Endodermal cell (in vitro differentiated cells): ENCODE measurements around the gene CD300LF. TPM values are rescaled to one million over a fixed set of nuclear protein-coding genes. Genes with fewer than 3 reads are reported as not detected.

Source experiments
- DNase-seq: peaks from one replicate; pipeline ENCODE4 v3.0.0-alpha.2; 2017
- H3K27ac ChIP-seq: 2 replicates; pipeline ENCODE4 v1.5.1; 2013; ENCODE audit warnings: mild to moderate bottlenecking, low read depth, low read length, moderate library complexity
- H3K27me3 ChIP-seq: 2 replicates; pipeline ENCODE4 v1.6.1; 2013; ENCODE audit warnings: mild to moderate bottlenecking, low read length, moderate library complexity; ENCODE audit not compliant: insufficient read depth, control insufficient read depth, poor library complexity, severe bottlenecking
- H3K36me3 ChIP-seq: 2 replicates; pipeline ENCODE4 v1.7.0; 2013; ENCODE audit warnings: mild to moderate bottlenecking, low read length, moderate library complexity; ENCODE audit not compliant: control insufficient read depth, insufficient read depth
- H3K4me1 ChIP-seq: one replicate; pipeline ENCODE4 v1.7.0; 2013; ENCODE audit warnings: low read length; ENCODE audit not compliant: control insufficient read depth, insufficient read depth
- H3K4me3 ChIP-seq: 2 replicates; pipeline ENCODE4 v1.5.1; 2013; ENCODE audit warnings: mild to moderate bottlenecking, low read length, moderate library complexity
- H3K9ac ChIP-seq: 2 replicates; pipeline ENCODE4 v1.6.1; 2013; ENCODE audit warnings: mild to moderate bottlenecking, low read length, moderate library complexity; ENCODE audit not compliant: poor library complexity, severe bottlenecking; ENCODE audit errors: extremely low read depth
- H3K9me3 ChIP-seq: 2 replicates; pipeline ENCODE4 v1.6.1; 2013; ENCODE audit warnings: mild to moderate bottlenecking, low read length, moderate library complexity; ENCODE audit not compliant: control insufficient read depth
- H3K27ac Mint-ChIP-seq: 2 replicates; pipeline ENCODE4 v1.8.0; 2020; ENCODE audit warnings: mixed read lengths
- H3K27me3 Mint-ChIP-seq: 2 replicates; pipeline ENCODE4 v1.8.0; 2021; ENCODE audit warnings: mild to moderate bottlenecking, mixed read lengths; ENCODE audit not compliant: insufficient read depth
- H3K36me3 Mint-ChIP-seq: 2 replicates; pipeline ENCODE4 v1.8.0; 2020; ENCODE audit warnings: low read depth, mixed read lengths
- H3K4me1 Mint-ChIP-seq: 2 replicates; pipeline ENCODE4 v1.8.0; 2020; ENCODE audit warnings: mixed read lengths
- H3K4me3 Mint-ChIP-seq: 2 replicates; pipeline ENCODE4 v1.8.0; 2020; ENCODE audit warnings: mild to moderate bottlenecking, moderate library complexity, mixed read lengths
- H3K9me3 Mint-ChIP-seq: 2 replicates; pipeline ENCODE4 v1.8.0; 2020; ENCODE audit warnings: mild to moderate bottlenecking, mixed read lengths
- WGBS, 2 experiments: methylation state at CpG; one replicate each; pipeline versions ENCODE4 v1.1.5 to v1.1.7; 2013; ENCODE audit warnings: missing lambda C conversion rate in 2 of 2, mixed read lengths in 1 of 2; ENCODE audit not compliant: insufficient coverage in 1 of 2, insufficient read length in 1 of 2; 5-methylcytosine and 5-hydroxymethylcytosine counted together
- total RNA-seq, 2 donors: library from RNA; stranded (reverse); fragmentation: NEBNext Ultra II Directional in 1 of 2; extraction: Animal tissue kit (Norgen Biotek cat#: 25700) in 1 of 2; gene quantifications; 2 replicates in 1 of 2; 3 replicates in 1 of 2; pipeline ENCODE4 v1.2.1, GENCODE V29; 2021
- TF ChIP-seq, protein P1 (sequence below): fragments of 200-600 bp; sonication (generic); conservative IDR thresholded peaks from 2 replicates; pipeline ENCODE4 v1.5.0; 2021; ENCODE audit warnings: antibody characterized with exemption, mild to moderate bottlenecking

Gene CD300LF
- total RNA-seq, 2 donors from 2014 or later = not detected

DNA sequence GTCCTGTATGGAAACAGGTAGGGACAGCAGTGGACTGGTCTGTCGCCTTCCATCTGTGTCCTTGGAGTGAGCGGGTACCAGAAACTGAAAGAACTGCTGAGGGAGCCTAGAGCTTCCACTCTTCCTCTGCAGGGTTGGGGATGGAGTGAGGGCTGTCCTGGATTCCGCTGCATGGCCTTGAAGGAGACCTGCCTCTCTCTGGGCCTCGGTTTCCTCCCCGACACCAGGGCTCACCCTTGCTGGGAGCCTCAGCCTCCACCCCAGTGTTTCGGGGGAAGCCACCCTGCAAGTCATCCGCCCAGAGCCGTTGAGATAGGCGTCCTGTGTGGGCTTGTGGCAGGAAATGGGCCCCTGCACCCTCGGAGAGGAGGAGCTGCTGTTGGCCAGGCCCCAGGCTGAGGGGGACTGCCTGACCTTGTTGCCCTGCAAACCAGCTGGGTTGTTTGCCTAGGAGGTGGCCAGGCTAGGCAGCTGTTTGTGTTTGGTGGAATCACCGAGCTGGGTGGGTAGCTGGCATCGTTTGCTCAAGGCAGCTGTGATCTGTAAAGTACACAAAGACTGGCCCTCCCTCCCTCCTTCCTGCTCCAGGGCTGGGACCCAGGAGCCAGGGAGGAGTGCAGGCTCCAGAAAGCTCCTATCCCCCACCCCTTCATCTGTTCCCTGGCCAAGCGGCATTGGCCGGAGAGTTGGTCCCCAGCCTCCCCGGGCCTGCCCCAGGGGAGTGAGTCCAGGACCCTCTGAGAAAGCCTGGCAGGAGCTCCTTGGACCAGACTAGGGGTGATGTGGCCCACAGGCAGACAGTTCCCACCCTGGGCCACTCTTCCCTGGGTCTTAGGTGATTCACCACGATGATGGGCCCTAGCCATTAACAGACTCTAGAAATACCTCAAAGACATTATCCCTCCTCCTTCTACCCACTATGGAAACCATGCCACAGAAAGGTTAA is 25.6 kb upstream of the CD300LF start:
- Mint-ChIP-seq H3K27me3 (peaks cover 5% of the 10 kb centered on the region), H3K36me3 (no peaks in the 10 kb centered on the region), H3K27ac (no peak overlapping the region), H3K4me3 (peak overlapping the region; percentile 63), H3K9me3 (no peaks in the 10 kb centered on the region), H3K4me1 (peaks cover 20% of the 10 kb centered on the region)
- Histone ChIP-seq H3K4me3 (peak overlapping the region; percentile 75), H3K9me3 (no peaks in the 10 kb centered on the region), H3K27ac (no peak overlapping the region), H3K27me3 (peaks cover 15% of the 10 kb centered on the region), H3K36me3 (no peaks in the 10 kb centered on the region), H3K9ac (no peak overlapping the region), H3K4me1 (peaks cover 11% of the 10 kb centered on the region)
- TF ChIP-seq, protein P1, sequence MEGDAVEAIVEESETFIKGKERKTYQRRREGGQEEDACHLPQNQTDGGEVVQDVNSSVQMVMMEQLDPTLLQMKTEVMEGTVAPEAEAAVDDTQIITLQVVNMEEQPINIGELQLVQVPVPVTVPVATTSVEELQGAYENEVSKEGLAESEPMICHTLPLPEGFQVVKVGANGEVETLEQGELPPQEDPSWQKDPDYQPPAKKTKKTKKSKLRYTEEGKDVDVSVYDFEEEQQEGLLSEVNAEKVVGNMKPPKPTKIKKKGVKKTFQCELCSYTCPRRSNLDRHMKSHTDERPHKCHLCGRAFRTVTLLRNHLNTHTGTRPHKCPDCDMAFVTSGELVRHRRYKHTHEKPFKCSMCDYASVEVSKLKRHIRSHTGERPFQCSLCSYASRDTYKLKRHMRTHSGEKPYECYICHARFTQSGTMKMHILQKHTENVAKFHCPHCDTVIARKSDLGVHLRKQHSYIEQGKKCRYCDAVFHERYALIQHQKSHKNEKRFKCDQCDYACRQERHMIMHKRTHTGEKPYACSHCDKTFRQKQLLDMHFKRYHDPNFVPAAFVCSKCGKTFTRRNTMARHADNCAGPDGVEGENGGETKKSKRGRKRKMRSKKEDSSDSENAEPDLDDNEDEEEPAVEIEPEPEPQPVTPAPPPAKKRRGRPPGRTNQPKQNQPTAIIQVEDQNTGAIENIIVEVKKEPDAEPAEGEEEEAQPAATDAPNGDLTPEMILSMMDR = no peak
- no peak for DNase-seq
- 78 to 79% methylated on average over 6 to 16 of the region's 16 CpGs for WGBS, 2 experiments

DNA sequence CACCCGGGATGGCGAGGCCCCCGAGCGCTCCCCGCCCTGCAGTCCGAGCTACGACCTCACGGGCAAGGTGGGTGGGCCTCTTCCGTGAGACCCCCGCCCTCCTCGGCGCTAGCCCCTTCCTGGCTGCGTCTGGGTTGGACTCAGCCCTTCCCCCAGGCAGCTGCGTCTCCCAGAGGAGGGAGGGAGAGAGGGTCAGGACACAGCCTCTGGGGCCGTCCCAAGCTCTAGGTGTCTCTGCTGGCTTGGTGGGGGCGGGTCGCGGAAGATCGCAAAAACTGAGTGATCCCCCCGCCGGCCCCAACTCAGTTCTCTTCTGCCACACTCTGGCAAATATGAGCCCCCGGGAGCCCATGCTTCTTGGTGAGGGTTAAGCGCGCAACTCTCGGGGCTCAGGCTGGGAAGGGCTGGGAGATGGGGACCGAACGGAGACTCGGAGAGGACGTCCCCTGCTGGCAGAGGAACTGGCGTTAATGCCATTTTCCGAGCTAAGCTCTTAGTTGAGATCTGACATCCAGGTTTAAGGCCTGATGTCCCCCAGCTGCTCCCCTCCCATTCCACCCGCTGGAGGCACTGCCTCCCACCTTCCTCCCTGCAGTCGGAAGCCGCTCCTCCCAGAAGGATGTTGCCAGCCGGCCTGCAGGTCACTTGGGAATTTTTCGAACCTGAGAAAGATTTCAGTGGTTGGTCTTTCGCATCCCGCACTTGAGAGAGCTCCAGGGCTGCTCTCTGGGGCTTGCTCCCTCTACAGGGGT is 24.8 kb upstream of the CD300LF start:
- Histone ChIP-seq H3K9me3 (no peaks in the 10 kb centered on the region), H3K36me3 (no peaks in the 10 kb centered on the region), H3K4me3 (peak overlapping the region; percentile 75), H3K27ac (no peak overlapping the region), H3K4me1 (peaks cover 11% of the 10 kb centered on the region), H3K9ac (no peak overlapping the region), H3K27me3 (peaks cover 15% of the 10 kb centered on the region)
- H3K9me3 Mint-ChIP-seq = no peaks in the 10 kb centered on the region
- H3K4me3 Mint-ChIP-seq = peak overlapping the region; percentile 63
- 4% methylated on average over 14 to 38 of the region's 38 CpGs for WGBS, 2 experiments
- TF ChIP-seq, protein P1 = peak; percentile 76
- no peaks in the 10 kb centered on the region for H3K36me3 Mint-ChIP-seq
- peaks cover 5% of the 10 kb centered on the region for H3K27me3 Mint-ChIP-seq
- DNase-seq = peak; percentile 95
- H3K27ac Mint-ChIP-seq = no peak overlapping the region
- H3K4me1 Mint-ChIP-seq = peaks cover 20% of the 10 kb centered on the region

- H3K27me3 ChIP-seq = peaks cover 15% of the 10 kb centered on the region
- H3K9me3 ChIP-seq = no peaks in the 10 kb centered on the region
- TF ChIP-seq, protein P1 = peak; percentile 69
- Mint-ChIP-seq H3K27ac (peak within 1 kb of the TSS; percentile 20), H3K4me1 (peaks cover 16% of the 10 kb centered on the region), H3K36me3 (no peaks in the 10 kb centered on the region), H3K27me3 (peaks cover 5% of the 10 kb centered on the region), H3K9me3 (no peaks in the 10 kb centered on the region), H3K4me3 (peak within 1 kb of the TSS; percentile 63)
- no peak within 1 kb of the TSS for H3K27ac ChIP-seq
- peak; percentile 95 for DNase-seq
- H3K36me3 ChIP-seq = no peaks in the 10 kb centered on the region
- H3K9ac ChIP-seq = no peak within 1 kb of the TSS
- peak within 1 kb of the TSS; percentile 75 for H3K4me3 ChIP-seq
- peaks cover 11% of the 10 kb centered on the region for H3K4me1 ChIP-seq
- WGBS, 2 experiments = 7 to 9% methylated on average over 8 to 65 of the region's 67 CpGs
These were observed 24.0 kb upstream of the CD300LF start, which contains the start of gene RAB37 for GRCh38 chr17:74736513-74737298. Gene RAB37 (plus strand): TSS chr17:74737256. CDS start chr17:74737273, 17 bp downstream.
